NT2/D1 (cell line): ENCODE data around the gene WRNIP1.

ENCODE experiments used
- DNase-seq: peaks from one replicate; pipeline ENCODE4 v3.0.0-alpha.2; 2011; ENCODE audit warnings: low read depth, low spot score
- H3K27me3 ChIP-seq: 2 replicates; pipeline ENCODE4 v1.6.0; 2011; ENCODE audit warnings: mild to moderate bottlenecking; ENCODE audit not compliant: insufficient read length, insufficient read depth
- H3K36me3 ChIP-seq: 2 replicates; pipeline ENCODE4 v1.6.1; 2011; ENCODE audit warnings: mild to moderate bottlenecking, low read length, mixed read lengths; ENCODE audit not compliant: insufficient read depth, insufficient read length
- H3K4me1 ChIP-seq: 2 replicates; pipeline ENCODE4 v1.5.1; 2011; ENCODE audit not compliant: insufficient read depth, insufficient read length
- H3K4me3 ChIP-seq: 2 replicates; pipeline ENCODE4 v1.5.1; 2011; ENCODE audit warnings: low read depth; ENCODE audit not compliant: insufficient read length
- H3K9ac ChIP-seq: 2 replicates; pipeline ENCODE4 v1.6.0; 2011; ENCODE audit warnings: low read depth; ENCODE audit not compliant: insufficient read length
- H3K9me3 ChIP-seq: 2 replicates; pipeline ENCODE4 v1.5.1; 2011; ENCODE audit warnings: mild to moderate bottlenecking, low read length; ENCODE audit not compliant: insufficient read depth
- SUZ12 ChIP-seq: IDR thresholded peaks from 2 replicates; pipeline ENCODE4 v1.6.1; 2011; ENCODE audit not compliant: insufficient read length, insufficient read depth; ENCODE audit errors: extremely low read depth
- YY1 ChIP-seq: IDR thresholded peaks from 2 replicates; pipeline ENCODE4 v1.6.1; 2011; ENCODE audit not compliant: insufficient read length, insufficient read depth
- ZNF274 ChIP-seq: IDR thresholded peaks from 2 replicates; pipeline ENCODE4 v1.6.1; 2011; ENCODE audit warnings: mild to moderate bottlenecking, low read depth, low read length

WRNIP1 gene

GRCh38 chr6:2765166-2765895 is at the start of gene WRNIP1:
WRNIP1 (plus strand) TSS chr6:2765393; CDS start chr6:2765623, 230 bp downstream.
- TF ChIP-seq ZNF274 = no peak
- no peak for TF ChIP-seq SUZ12
- H3K9ac ChIP-seq = peak within 1 kb of the TSS; percentile 92
- no peaks in the 10 kb centered on the region for H3K27me3 ChIP-seq
- peak; percentile 95 for DNase-seq
- H3K4me3 ChIP-seq = peak within 1 kb of the TSS; percentile 83
- H3K9me3 ChIP-seq = peaks cover 7% of the 10 kb centered on the region; the same call in 1 of the 2 replicates
- H3K36me3 ChIP-seq = peaks cover 18% of the 10 kb centered on the region
- peaks cover 2% of the 10 kb centered on the region for H3K4me1 ChIP-seq

DNA sequence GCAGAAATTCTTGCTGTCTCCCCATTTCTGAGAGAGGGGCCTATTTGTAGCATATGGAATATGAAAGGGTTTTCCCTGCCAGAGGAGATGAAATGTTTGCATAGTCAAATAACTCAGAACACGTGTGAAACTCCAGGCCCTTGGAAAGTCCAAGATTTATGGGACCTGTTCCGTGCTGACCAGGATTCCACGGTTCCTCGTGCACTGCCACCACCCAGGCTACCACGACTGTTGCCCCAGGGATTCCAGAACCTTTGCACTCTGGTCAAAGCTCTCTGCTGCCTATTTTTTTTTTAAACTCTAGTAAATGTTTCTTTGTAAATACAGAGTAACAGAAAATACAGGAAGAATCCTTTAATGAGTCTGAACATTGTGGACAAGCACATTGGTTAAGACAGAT is 49.5 kb upstream of the WRNIP1 start:
- no peaks in the 10 kb centered on the region for H3K4me1 ChIP-seq
- H3K4me3 ChIP-seq = no peak overlapping the region
- TF ChIP-seq YY1 (no peak), SUZ12 (no peak)
- no peaks in the 10 kb centered on the region for H3K36me3 ChIP-seq
- peaks cover 16% of the 10 kb centered on the region for H3K9me3 ChIP-seq
- no peaks in the 10 kb centered on the region for H3K27me3 ChIP-seq
- no peak overlapping the region for H3K9ac ChIP-seq
- DNase-seq = no peak

DNA sequence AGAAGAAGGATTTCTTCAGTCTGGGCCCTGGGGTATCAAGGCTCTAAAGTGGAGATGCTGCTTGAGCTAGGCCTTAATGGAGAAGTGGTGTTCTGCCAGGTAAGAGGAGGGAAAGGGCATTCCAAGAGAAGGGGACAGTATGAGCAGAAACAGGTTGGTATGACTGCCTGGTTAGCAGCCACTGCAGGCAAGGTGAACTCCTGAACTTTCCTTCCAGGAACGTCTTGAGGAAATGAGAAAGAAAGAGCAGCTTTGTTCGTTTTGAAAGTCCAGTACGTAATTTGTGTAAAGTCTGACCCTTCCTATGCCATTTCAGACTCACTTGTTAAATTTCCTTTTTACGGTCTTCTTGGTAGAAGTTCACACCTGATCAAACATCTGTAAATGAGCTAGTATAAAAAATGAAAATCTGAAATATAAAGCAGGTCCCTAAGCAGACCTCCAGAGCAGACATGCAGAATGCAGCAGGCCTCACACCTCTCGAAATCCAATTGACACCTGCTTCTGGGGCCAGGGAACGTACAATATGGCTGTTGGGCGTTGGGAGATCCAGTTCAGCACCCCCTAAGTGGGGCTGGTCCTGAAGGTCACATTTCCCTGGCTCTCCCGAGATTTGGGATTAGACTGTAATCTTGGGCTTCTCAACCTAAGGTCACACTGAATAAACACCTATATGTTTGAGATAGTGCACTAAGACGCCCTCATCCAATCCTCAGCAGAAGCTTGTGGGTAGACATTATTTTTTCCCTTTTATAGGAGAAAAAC is 48.1 kb upstream of the WRNIP1 start:
- Histone ChIP-seq H3K9ac (no peak overlapping the region), H3K27me3 (no peaks in the 10 kb centered on the region), H3K4me3 (no peak overlapping the region), H3K4me1 (no peaks in the 10 kb centered on the region), H3K36me3 (no peaks in the 10 kb centered on the region), H3K9me3 (peaks cover 13% of the 10 kb centered on the region; the same call in 1 of the 2 replicates)
- TF ChIP-seq ZNF274 (no peak), SUZ12 (no peak), YY1 (no peak)
- no peak for DNase-seq

DNA sequence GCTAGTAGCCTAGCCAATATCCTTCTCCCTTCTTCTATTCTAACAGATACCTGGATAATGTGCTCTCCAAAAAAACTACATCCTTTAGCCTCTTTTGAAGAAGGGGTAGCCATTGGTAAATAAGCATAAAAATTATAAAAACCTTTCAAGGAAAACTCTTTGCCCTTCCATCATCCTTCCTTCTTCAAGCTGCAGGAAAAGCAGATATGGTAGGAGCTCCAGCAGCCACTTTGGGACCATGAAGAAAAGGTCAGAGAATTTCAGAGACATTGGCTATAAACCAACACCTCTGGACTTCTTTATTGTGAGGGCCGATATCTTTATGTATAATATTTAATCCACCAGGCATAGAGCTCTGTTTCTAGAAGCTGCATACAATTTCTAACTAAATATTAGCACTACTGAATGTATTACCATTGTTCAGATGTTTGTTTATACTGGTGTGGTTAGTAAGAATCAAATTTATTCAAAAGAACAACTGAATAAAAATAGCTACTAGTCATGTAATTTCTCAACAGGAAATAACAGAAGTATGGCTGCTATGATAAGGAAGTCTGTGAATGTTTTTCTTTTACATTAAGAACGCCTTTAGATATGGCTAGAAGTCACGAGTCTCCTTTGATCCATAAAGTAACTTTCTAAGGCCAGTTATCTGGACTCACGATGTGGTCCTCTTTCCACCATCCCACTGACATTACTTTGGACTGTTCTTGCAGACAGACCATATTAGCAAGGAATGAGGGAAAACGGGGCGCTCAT is 46.7 kb upstream of the WRNIP1 start:
- no peaks in the 10 kb centered on the region for H3K27me3 ChIP-seq
- H3K4me3 ChIP-seq = no peak overlapping the region
- peaks cover 10% of the 10 kb centered on the region; the same call in 1 of the 2 replicates for H3K9me3 ChIP-seq
- TF ChIP-seq ZNF274 = no peak
- TF ChIP-seq SUZ12 = no peak
- no peak for TF ChIP-seq YY1
- no peaks in the 10 kb centered on the region for H3K36me3 ChIP-seq
- no peaks in the 10 kb centered on the region for H3K4me1 ChIP-seq
- H3K9ac ChIP-seq = no peak overlapping the region
- no peak for DNase-seq

- no peaks in the 10 kb centered on the region for H3K36me3 ChIP-seq
- H3K9me3 ChIP-seq = peaks cover 6% of the 10 kb centered on the region; the same call in 1 of the 2 replicates
- TF ChIP-seq ZNF274 (no peak), SUZ12 (no peak), YY1 (no peak)
Measured at GRCh38 chr6:2719093-2719455, 46.1 kb upstream of the WRNIP1 start.

DNA sequence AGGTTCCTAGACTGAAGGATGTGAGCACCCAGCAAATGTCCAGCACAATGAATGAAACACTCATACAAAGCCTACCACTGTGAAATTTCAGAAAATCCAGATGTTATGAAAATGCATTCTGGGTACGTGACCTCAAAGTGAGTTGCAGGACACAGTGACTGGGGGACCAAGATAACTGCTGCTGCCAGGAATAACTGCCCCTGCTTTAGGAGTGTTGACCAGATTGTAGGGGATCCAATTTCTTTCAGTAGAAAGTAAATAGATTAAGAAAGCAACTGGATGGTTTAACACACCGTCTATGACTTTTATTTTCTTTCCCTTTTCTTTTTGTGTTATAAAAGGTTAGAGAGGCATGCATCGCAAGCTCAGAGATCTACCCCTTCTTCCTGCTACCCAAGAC is 44.0 kb upstream of the WRNIP1 start:
- Histone ChIP-seq H3K4me3 (no peak overlapping the region), H3K4me1 (no peaks in the 10 kb centered on the region), H3K9ac (no peak overlapping the region), H3K9me3 (peaks cover 6% of the 10 kb centered on the region; the same call in 1 of the 2 replicates), H3K36me3 (no peaks in the 10 kb centered on the region), H3K27me3 (no peaks in the 10 kb centered on the region)
- DNase-seq = no peak
- TF ChIP-seq ZNF274 (no peak), YY1 (no peak), SUZ12 (no peak)

More at GRCh38 chr6:2719093-2719455, 46.1 kb upstream of the WRNIP1 start:
- no peak overlapping the region for H3K9ac ChIP-seq
- no peaks in the 10 kb centered on the region for H3K4me1 ChIP-seq
- H3K27me3 ChIP-seq = no peaks in the 10 kb centered on the region
- no peak overlapping the region for H3K4me3 ChIP-seq
- no peak for DNase-seq

DNA sequence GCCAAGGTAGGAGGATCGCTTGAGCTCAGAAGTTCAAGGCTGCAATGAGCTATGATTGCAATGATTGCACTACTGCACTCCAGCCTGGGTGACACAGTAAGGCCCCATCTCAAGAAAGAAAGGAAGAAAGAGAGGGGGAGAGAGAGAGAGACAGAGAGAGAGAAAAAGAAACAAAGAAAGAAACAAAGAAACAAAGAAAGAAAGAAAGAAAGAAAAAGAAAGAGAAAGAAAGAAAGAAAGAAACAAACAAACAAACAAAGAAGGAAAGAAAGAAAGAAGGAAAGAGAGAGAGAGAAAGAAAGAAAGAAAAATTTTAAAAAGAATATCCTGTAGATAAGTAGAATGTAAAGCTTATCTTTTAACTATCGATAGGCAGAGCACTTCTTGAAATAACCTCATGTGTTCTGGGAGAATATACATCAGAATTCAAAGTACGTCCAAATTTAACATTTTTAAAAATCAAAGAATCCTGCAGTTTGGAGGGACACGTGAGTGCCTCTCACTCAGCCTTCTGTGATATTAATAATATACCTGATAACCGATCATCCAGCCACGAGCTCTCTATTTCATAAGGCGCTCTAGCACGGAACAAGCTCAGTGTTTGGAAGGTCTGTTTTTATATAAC is 39.7 kb upstream of the WRNIP1 start:
- no peak for TF ChIP-seq YY1
- TF ChIP-seq ZNF274 = no peak
- no peak for TF ChIP-seq SUZ12
- no peaks in the 10 kb centered on the region for H3K27me3 ChIP-seq
- no peak overlapping the region for H3K9ac ChIP-seq

More for the DNA sequence above, 39.7 kb upstream of the WRNIP1 start:
- no peak for DNase-seq
- Histone ChIP-seq H3K4me3 (no peak overlapping the region), H3K9me3 (peaks cover 6% of the 10 kb centered on the region; the same call in 1 of the 2 replicates), H3K4me1 (peaks cover 2% of the 10 kb centered on the region), H3K36me3 (no peaks in the 10 kb centered on the region)
